ENCODE results near the gene TTLL7. TPM values are rescaled to one million over a fixed set of nuclear protein-coding genes. Genes with fewer than 3 reads are reported as not detected.

TTLL7 gene
- total RNA-seq, 1 experiment from 2014 or later: 20.4 TPM

GRCh38 chr1:83909687-83910086 lies 89.2 kb downstream of the TTLL7 start:
- in situ Hi-C loops (cut with HindIII; ENCODE audit: low pct_unique_long_range_greater_than_20kb, low sequenced_read_pairs): no loop called here
- DNase-seq (ENCODE audit: low read depth): no peak

GRCh38 chr1:83905315-83905907 lies 93.5 kb downstream of the TTLL7 start:
- no peak for DNase-seq (ENCODE audit: low read depth)
- in situ Hi-C loops (cut with HindIII; ENCODE audit: low pct_unique_long_range_greater_than_20kb, low sequenced_read_pairs): no loop called here

GRCh38 chr1:83901547-83902155 lies 97.3 kb downstream of the TTLL7 start:
- peak; percentile 76 for DNase-seq (ENCODE audit: low read depth)
- in situ Hi-C loops (cut with HindIII; ENCODE audit: low pct_unique_long_range_greater_than_20kb, low sequenced_read_pairs): no loop called here

DNA sequence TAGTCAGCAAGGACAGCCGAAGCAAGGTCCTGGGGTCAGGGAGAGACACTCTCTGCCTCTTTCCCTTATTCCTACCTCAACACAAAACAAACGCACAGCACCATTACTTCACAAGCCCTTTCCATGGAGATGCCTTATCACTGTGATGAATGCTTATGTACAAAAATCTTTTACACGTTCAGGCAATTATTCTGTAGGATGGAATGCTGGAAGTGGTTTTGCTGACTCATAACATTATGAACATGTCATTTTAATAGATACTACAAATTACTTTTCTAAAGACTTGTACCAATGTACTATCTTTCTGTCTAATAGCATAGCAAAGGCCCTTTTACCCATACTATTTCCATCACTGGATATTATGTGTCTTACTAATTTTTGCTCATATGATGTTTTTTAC lies 98.4 kb downstream of the TTLL7 start:
- DNase-seq (ENCODE audit: low read depth): no peak
- in situ Hi-C loops (cut with HindIII; ENCODE audit: low pct_unique_long_range_greater_than_20kb, low sequenced_read_pairs): no loop called here

DNA sequence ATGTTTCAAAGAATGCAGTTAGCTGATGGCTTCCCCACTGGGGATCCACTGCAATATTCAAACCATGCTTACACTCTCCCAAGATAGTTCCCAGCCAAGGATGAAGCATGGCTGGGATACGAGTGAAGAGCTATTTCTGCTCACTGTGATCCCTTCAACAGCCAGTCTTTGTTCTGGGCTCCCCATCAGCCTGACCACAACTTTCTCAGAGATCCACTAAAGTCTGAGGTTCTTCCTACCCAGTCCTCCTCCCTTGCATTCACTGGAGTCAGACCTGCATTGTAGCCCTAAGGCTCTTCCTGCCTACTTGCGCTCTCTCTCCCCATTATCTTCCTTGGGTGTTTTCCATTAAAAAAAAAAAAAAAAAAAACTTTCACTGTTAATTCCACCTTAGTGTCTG lies 101.4 kb downstream of the TTLL7 start:
- DNase-seq (ENCODE audit: low read depth): no peak

DNA sequence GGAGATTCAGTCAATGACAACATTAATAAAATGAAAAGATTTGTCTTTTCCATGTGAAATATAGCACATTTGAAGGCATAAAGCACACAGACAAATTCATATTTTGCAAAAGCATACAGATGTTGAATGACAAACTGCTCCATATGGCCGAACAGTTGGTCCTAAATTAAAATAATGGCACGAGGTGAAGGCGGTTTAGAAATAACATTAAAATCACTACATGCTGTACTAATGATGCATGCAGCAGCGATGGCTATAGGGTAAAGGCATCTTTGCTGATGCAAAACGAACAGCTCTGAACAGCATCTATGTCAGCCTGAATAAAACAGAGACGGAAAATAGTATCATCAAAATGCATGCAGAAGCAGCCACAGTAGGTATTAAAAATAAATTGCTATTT lies 102.6 kb downstream of the TTLL7 start:
- in situ Hi-C loops (cut with HindIII; ENCODE audit: low pct_unique_long_range_greater_than_20kb, low sequenced_read_pairs): no loop called here

More for the DNA sequence above, 101.4 kb downstream of the TTLL7 start:
- in situ Hi-C loops (cut with HindIII; ENCODE audit: low pct_unique_long_range_greater_than_20kb, low sequenced_read_pairs): no loop called here

DNA sequence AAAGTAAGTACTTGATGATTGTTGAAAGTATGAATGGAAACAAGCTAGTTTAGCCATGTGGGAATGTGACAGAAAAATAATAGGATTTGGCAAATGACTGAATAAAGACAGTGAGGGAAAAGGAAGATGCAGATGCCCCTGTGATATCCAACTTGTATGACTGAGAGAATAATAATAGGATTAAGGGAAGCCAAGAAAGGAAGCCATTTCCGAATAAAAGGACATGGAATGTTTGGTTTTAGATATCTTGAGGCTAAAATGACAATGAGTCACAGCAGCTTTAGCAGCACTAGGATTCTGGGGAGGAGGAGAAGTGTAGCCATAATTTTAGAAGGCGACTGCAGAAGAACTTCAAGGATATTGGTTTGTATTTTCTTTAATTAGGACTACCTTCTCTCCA lies 109.2 kb downstream of the TTLL7 start:
- in situ Hi-C loops (cut with HindIII; ENCODE audit: low pct_unique_long_range_greater_than_20kb, low sequenced_read_pairs): no loop called here

More for the DNA sequence above, 102.6 kb downstream of the TTLL7 start:
- DNase-seq (ENCODE audit: low read depth): no peak

GRCh38 chr1:83887483-83887882 lies 111.4 kb downstream of the TTLL7 start:
- DNase-seq (ENCODE audit: low read depth): no peak
- in situ Hi-C loops (cut with HindIII; ENCODE audit: low pct_unique_long_range_greater_than_20kb, low sequenced_read_pairs): no loop called here

More for the DNA sequence above, 109.2 kb downstream of the TTLL7 start:
- no peak for DNase-seq (ENCODE audit: low read depth)

- in situ Hi-C loops (cut with HindIII; ENCODE audit: low pct_unique_long_range_greater_than_20kb, low sequenced_read_pairs): no loop called here
- no peak for DNase-seq (ENCODE audit: low read depth)
These were observed 115.0 kb downstream of the TTLL7 start for GRCh38 chr1:83883979-83884378.

- in situ Hi-C loops (cut with HindIII; ENCODE audit: low pct_unique_long_range_greater_than_20kb, low sequenced_read_pairs): no loop called here
- no peak for DNase-seq (ENCODE audit: low read depth)
These were observed 116.0 kb downstream of the TTLL7 start for GRCh38 chr1:83882906-83883305.

DNA sequence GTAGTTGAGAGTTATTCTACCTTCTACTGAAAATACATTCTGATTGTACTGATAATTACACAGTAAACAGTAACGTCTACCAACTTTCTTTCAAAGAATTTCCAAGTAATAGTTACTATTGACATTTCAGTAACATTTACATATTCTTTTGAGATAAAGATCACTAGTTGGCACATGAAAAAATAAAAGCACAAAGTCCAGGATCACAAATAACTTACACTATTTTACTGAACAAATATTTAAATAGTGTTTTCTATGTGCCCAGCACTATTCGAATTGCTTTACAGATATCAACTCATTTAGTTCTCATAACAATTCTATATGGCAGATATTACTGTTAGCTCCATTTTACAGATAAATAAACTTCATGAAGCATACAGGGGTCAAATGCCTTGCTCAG lies 126.4 kb downstream of the TTLL7 start:
- no peak for DNase-seq (ENCODE audit: low read depth)
- in situ Hi-C loops (cut with HindIII; ENCODE audit: low pct_unique_long_range_greater_than_20kb, low sequenced_read_pairs): no loop called here

DNA sequence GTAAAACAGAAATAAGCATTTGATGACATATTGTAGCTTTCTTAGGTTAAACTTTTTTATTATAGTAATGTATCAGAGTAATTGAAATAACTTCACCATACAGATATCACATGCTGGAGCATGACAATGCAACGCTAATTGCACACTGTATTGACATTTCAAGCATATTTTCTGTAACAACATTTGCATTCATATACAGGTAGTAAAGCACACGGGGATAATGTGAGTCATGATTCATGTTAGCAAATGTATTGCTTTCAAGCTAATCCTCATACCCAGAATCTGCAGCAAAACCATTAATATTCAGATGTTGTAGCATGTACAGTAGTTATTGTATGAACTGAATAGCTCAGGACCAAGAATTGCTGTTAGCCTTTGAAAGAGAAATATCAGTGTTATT lies 133.9 kb downstream of the TTLL7 start:
- no peak for DNase-seq (ENCODE audit: low read depth)
- in situ Hi-C loops (cut with HindIII; ENCODE audit: low pct_unique_long_range_greater_than_20kb, low sequenced_read_pairs): no loop called here

DNA sequence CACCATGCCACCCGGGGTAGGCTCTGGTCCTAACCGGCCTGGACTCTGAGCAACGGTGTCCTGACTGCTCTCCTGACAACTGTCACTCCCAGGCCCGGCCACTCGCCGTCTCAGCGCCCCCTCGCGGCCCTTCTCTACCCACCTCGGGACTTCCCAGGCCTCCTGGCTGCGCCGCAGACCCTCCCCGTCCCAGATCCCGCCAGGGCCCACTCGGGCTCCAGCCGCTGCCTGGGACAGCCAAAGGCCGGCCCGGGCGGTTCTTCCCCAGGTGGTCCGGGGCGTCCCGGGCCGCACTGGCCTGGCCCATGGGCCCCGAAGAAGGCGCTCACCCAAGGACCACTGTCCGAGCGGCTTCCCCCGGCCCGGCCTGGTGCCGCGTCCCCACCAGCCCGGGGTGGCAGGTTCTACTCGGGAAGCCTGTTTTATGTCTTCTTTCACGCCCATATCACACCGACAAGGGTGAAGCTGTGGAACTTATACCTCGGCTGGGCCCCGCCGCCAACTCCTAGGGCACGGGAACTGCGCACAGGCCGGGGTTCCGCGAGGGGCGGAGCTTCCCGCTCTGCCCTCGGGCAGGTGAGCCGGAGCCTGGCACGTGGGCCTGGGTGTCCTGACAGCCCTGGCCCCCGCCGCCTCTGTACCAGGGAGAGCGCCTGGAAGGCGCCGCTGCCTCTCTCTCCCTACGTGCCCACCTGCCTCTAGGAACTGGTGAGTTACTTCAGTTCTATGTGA lies 138.3 kb downstream of the TTLL7 start:
- peak; percentile 59 for DNase-seq (ENCODE audit: low read depth)

GRCh38 chr1:83857716-83858115 lies 141.2 kb downstream of the TTLL7 start:
- no peak for DNase-seq (ENCODE audit: low read depth)
- in situ Hi-C loops (cut with HindIII; ENCODE audit: low pct_unique_long_range_greater_than_20kb, low sequenced_read_pairs): no loop called here

More for the DNA sequence above, 138.3 kb downstream of the TTLL7 start:
- in situ Hi-C loops (cut with HindIII; ENCODE audit: low pct_unique_long_range_greater_than_20kb, low sequenced_read_pairs): no loop called here

- no peak for DNase-seq (ENCODE audit: low read depth)
- in situ Hi-C loops (cut with HindIII; ENCODE audit: low pct_unique_long_range_greater_than_20kb, low sequenced_read_pairs): no loop called here
These were observed 141.8 kb downstream of the TTLL7 start for GRCh38 chr1:83857103-83857502.

DNA sequence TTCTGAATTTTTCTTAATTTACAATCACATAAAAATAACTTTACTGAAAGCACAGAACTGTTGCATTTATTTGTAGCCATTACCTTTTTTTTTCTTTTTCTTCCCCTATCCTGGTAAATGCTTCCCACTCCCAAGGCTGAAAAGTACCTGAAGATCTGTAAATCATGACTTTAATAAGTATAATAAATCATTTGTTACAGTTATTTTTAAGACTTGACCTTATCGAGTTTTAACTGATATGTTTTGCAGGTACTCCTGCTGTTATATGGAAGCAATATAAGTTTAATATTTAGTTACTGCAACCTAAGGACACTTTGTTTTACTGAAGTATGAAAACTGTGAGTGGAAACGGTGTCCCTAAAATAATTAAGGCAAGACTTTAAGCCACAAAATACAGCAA lies 142.6 kb downstream of the TTLL7 start:
- no peak for DNase-seq (ENCODE audit: low read depth)
- in situ Hi-C loops (cut with HindIII; ENCODE audit: low pct_unique_long_range_greater_than_20kb, low sequenced_read_pairs): no loop called here

GRCh38 chr1:83854456-83854855 lies 144.5 kb downstream of the TTLL7 start:
- DNase-seq (ENCODE audit: low read depth): no peak
- in situ Hi-C loops (cut with HindIII; ENCODE audit: low pct_unique_long_range_greater_than_20kb, low sequenced_read_pairs): no loop called here

DNA sequence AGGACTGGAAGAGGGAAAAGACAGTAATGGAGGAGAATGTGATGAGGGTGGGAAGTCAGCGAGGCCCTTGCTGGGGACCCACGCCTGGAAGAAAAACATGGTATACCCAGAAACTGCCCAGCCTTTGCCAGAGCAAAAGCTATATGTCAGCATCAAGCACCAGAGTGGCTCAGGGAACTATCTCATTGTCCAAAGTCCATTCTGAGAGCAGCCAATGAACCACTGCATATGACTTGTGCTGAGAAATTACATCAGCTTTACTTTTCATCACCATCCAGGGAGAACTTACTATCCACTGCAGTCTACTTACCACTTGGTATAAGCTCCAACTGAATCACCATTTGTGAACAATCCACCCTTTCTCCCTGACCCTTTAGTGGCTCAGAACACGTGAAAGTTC lies 148.1 kb downstream of the TTLL7 start:
- DNase-seq (ENCODE audit: low read depth): peak; percentile 16
- in situ Hi-C loops (cut with HindIII; ENCODE audit: low pct_unique_long_range_greater_than_20kb, low sequenced_read_pairs): no loop called here

GRCh38 chr1:83849191-83850061 lies 149.5 kb downstream of the TTLL7 start:
- in situ Hi-C loops (cut with HindIII; ENCODE audit: low pct_unique_long_range_greater_than_20kb, low sequenced_read_pairs): no loop called here

More at GRCh38 chr1:83849191-83850061, 149.5 kb downstream of the TTLL7 start:
- no peak for DNase-seq (ENCODE audit: low read depth)

Data from Caki2 (cell line).